Activated CD4-positive, alpha-beta T cell treated with anti-CD3 and anti-CD28 coated beads, Interleukin-2, amount 10 ng/mL, durations not matched to agents 7 days and 5 days (primary cell): Measurements from ENCODE around the gene RABGAP1. TPM values are rescaled to one million over a fixed set of nuclear protein-coding genes. Genes with fewer than 3 reads are reported as not detected.
A peak's percentile ranks its signal among the peaks of the same experiment; 100 is the strongest.

ENCODE experiments used
- CTCF ChIA-PET: fragments of 350-600 bp; sonication (Branson Sonifier 250); formaldehyde crosslinking; loops from one replicate; lab custom pipeline; 2021; ENCODE audit warnings: antibody characterized with exemption; lab: Charles Lee
- POLR2A ChIA-PET: fragments of 350-600 bp; sonication (Branson Sonifier 250); formaldehyde crosslinking; loops from one replicate; lab custom pipeline; 2021; ENCODE audit warnings: antibody characterized with exemption; lab: Charles Lee
- DNase-seq: peaks from one replicate; pipeline ENCODE4 v3.0.0-alpha.2; 2020
- H3K27ac Mint-ChIP-seq: one replicate; pipeline ENCODE4 v1.8.0; 2021; ENCODE audit warnings: mild to moderate bottlenecking, moderate library complexity, mixed read lengths
- H3K27me3 Mint-ChIP-seq: one replicate; pipeline ENCODE4 v1.8.0; 2021; ENCODE audit warnings: mixed read lengths
- H3K36me3 Mint-ChIP-seq: one replicate; pipeline ENCODE4 v1.8.0; 2021; ENCODE audit warnings: low read depth, mixed read lengths
- H3K4me1 Mint-ChIP-seq: one replicate; pipeline ENCODE4 v1.8.0; 2021; ENCODE audit warnings: mixed read lengths
- H3K4me3 Mint-ChIP-seq: one replicate; pipeline ENCODE4 v1.8.0; 2021; ENCODE audit warnings: mild to moderate bottlenecking, moderate library complexity, mixed read lengths
- H3K9me3 Mint-ChIP-seq: one replicate; pipeline ENCODE4 v1.8.0; 2021; ENCODE audit warnings: mixed read lengths
- total RNA-seq, 2 experiments: library from RNA; stranded (reverse); gene quantifications; one replicate each; pipeline ENCODE4 v1.2.3, GENCODE V29; 2021

Gene RABGAP1
- total RNA-seq, 2 experiments from 2014 or later, result 28.4 to 32.9 TPM

DNA sequence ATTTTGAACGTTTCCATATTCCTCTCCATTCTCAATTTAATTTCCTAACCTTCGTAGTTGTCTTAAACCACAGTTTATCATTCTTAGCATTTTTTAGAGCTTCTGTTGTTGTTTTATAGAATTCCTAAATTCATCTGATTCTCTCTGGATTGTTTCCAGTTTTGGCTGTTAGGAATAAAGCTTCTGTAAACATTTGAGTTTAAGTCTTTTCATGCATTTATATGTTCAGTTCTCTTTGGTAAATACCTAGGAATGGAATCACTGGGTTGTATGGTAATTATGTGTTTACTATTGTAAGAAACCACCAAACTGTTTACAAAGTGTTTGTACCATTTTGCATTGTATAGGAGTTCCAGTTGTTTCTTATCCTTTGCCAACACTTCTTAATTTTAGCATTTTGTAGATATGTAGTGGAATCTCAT, 122.4 kb downstream of the RABGAP1 start:
- H3K4me1 Mint-ChIP-seq, result no peaks in the 10 kb centered on the region
- no peak overlapping the region for H3K27ac Mint-ChIP-seq
- H3K36me3 Mint-ChIP-seq, result peaks cover 13% of the 10 kb centered on the region
- no peaks in the 10 kb centered on the region for H3K27me3 Mint-ChIP-seq
- no peak overlapping the region for H3K4me3 Mint-ChIP-seq
- no peaks in the 10 kb centered on the region for H3K9me3 Mint-ChIP-seq
- ChIA-PET CTCF (interaction anchor here (1.3 kb wide), 1 partner anchor 13 kb away, joined by 3 read pairs; no protein-coding TSS in a partner anchor), POLR2A (no interaction called here)
- DNase-seq, result no peak

DNA sequence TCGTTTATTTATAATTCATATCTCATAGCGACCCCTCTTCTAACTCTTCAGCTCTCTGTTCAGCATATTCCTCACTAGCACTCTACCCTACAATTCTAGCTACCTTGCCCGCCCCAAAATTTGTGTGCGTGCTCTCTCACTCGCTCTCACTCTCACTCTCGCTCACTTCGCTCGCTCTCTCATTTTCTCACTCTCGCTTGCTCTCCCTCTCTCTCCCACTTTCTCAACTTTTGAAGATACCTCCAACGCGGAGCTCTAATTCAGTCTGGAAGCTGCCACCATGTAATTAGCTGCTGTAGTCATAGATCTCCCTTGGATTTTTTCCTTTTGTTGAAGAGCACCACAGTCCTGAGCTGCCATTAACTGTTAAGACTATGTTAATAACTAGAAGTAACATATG, 123.1 kb downstream of the RABGAP1 start:
- H3K27ac Mint-ChIP-seq, result no peak overlapping the region
- no peaks in the 10 kb centered on the region for H3K4me1 Mint-ChIP-seq
- H3K36me3 Mint-ChIP-seq, result peaks cover 13% of the 10 kb centered on the region
- H3K4me3 Mint-ChIP-seq, result no peak overlapping the region
- DNase-seq, result no peak
- ChIA-PET POLR2A (no interaction called here), CTCF (interaction anchor here (1.3 kb wide), 1 partner anchor 14 kb away, joined by 3 read pairs; no protein-coding TSS in a partner anchor)
- H3K9me3 Mint-ChIP-seq, result no peaks in the 10 kb centered on the region
- H3K27me3 Mint-ChIP-seq, result no peaks in the 10 kb centered on the region

DNA sequence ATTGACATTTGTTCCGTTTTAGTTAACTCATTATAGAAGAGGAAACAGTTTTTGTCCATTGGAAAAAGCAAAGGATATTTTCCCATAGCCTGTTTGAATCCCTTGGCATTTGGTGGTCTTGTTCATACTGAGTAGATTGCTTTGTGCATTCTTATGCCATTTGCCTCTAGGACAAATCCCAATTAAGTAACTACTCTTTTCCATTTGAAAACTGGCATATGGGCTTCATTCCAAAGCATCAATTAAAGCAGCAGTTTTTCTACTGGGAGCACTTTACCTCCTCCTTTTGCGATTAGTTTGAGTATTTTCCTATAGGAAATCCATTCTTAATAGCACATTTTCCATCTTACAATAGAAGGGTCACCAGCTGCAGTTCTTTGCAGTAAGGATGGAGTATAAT, 123.9 kb downstream of the RABGAP1 start:
- DNase-seq, result no peak
- peaks cover 13% of the 10 kb centered on the region for H3K36me3 Mint-ChIP-seq
- ChIA-PET CTCF (no interaction called here), POLR2A (no interaction called here)
- no peaks in the 10 kb centered on the region for H3K9me3 Mint-ChIP-seq
- no peak overlapping the region for H3K27ac Mint-ChIP-seq
- no peaks in the 10 kb centered on the region for H3K27me3 Mint-ChIP-seq
- H3K4me1 Mint-ChIP-seq, result no peaks in the 10 kb centered on the region
- H3K4me3 Mint-ChIP-seq, result no peak overlapping the region

DNA sequence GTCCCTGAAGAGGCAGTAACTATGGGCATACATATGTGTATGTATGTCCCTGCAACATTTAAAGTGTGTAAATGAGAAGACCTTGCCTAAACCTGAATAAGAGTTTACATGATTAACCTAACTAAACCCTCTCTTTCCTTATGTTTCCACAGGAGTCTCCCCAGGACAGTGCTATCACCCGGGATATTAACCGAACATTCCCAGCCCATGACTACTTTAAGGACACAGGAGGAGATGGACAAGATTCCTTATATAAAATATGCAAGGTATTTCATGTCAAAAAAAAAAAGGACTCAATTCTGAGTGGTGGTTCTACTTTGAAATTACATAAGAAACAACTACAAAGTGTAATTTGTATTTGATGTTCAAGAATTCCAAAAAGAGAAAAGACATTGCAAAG, 124.4 kb downstream of the RABGAP1 start:
- H3K9me3 Mint-ChIP-seq, result no peaks in the 10 kb centered on the region
- POLR2A ChIA-PET, result no interaction called here

DNA sequence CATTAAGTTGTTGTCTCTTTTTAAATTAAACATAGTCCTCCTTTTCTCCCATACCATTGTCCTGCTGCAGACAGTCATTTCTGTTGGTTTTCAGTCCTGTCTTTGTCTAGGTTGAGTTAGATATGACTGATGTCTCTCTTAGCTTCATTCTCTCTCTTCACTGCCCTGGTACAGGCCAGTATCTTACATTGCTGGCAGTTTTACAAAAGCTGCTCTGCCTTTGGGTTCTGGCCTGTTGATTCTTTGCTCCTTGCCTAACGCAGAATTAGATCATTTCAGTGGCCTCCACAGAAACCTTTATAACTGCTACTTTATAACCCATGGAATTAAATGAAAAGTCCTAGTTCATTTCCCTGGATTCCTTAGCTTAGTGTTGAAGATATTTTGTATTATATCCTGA, 126.3 kb downstream of the RABGAP1 start:
- no peak overlapping the region for H3K4me3 Mint-ChIP-seq

More for the DNA sequence above, 124.4 kb downstream of the RABGAP1 start:
- Mint-ChIP-seq H3K4me1 (no peaks in the 10 kb centered on the region), H3K27ac (no peak overlapping the region), H3K27me3 (no peaks in the 10 kb centered on the region), H3K4me3 (no peak overlapping the region), H3K36me3 (peaks cover 13% of the 10 kb centered on the region)
- CTCF ChIA-PET, result no interaction called here
- no peak for DNase-seq

DNA sequence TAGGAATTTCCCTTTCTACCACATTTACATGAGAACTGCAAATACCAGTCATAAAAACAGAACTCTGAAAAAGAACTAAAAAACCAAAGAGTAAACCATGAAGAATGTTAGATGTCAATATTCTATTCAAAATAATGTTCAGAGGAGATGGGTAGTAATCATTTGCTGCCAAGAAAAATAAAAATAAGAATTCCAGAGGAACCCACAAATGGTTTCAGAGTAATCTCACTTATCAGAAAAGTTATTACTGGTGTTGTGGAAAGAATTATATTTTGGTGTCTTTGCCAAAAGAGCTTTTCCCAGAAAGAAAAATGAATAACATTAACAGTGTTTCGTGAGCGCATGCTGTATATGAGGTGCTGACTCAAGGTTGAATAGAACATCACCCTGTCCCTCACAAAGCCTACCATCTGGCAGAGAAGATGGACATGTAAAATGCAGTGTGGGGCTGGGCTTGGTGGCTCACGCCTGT, 128.2 kb downstream of the RABGAP1 start:
- H3K4me3 Mint-ChIP-seq, result no peak overlapping the region
- no peak for DNase-seq
- H3K27ac Mint-ChIP-seq, result no peak overlapping the region
- no peaks in the 10 kb centered on the region for H3K4me1 Mint-ChIP-seq
- ChIA-PET CTCF (no interaction called here), POLR2A (no interaction called here)
- H3K9me3 Mint-ChIP-seq, result no peaks in the 10 kb centered on the region
- H3K27me3 Mint-ChIP-seq, result no peaks in the 10 kb centered on the region
- peaks cover 26% of the 10 kb centered on the region for H3K36me3 Mint-ChIP-seq

More for the DNA sequence above, 126.3 kb downstream of the RABGAP1 start:
- Mint-ChIP-seq H3K27ac (no peak overlapping the region), H3K4me1 (no peaks in the 10 kb centered on the region), H3K27me3 (no peaks in the 10 kb centered on the region), H3K36me3 (peaks cover 21% of the 10 kb centered on the region), H3K9me3 (no peaks in the 10 kb centered on the region)
- DNase-seq, result no peak
- ChIA-PET CTCF (interaction anchor here (0.6 to 1.0 kb wide), 2 partner anchors 18 to 387 kb away, joined by 3 read pairs; no protein-coding TSS in a partner anchor), POLR2A (interaction anchor here (0.6 kb wide), 1 partner anchor 10 kb away, joined by 3 read pairs; no protein-coding TSS in a partner anchor)

DNA sequence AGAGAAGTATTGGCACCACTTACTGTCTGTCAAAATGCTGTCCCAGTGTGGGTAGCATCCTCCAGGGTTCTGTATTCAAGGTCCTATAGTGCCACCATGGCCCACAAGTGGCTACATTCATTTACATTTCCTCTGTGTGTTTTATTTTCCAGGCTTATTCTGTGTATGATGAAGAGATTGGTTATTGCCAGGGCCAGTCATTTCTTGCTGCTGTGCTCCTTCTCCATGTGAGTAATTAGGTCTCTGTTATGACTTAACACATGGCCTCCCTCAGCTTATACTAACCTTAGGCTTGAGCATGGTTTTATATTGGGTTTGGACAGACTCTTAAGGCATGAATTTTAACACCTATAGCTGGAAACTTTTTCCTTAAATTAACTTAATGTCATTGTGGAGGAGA, 129.4 kb downstream of the RABGAP1 start:
- peaks cover 26% of the 10 kb centered on the region for H3K36me3 Mint-ChIP-seq
- no peaks in the 10 kb centered on the region for H3K9me3 Mint-ChIP-seq
- DNase-seq, result no peak
- H3K27me3 Mint-ChIP-seq, result no peaks in the 10 kb centered on the region
- no peak overlapping the region for H3K4me3 Mint-ChIP-seq
- H3K27ac Mint-ChIP-seq, result no peak overlapping the region
- no peaks in the 10 kb centered on the region for H3K4me1 Mint-ChIP-seq
- ChIA-PET POLR2A (no interaction called here), CTCF (interaction anchor here (0.6 kb wide), 1 partner anchor 165 kb away, joined by 3 read pairs; no protein-coding TSS in a partner anchor)

DNA sequence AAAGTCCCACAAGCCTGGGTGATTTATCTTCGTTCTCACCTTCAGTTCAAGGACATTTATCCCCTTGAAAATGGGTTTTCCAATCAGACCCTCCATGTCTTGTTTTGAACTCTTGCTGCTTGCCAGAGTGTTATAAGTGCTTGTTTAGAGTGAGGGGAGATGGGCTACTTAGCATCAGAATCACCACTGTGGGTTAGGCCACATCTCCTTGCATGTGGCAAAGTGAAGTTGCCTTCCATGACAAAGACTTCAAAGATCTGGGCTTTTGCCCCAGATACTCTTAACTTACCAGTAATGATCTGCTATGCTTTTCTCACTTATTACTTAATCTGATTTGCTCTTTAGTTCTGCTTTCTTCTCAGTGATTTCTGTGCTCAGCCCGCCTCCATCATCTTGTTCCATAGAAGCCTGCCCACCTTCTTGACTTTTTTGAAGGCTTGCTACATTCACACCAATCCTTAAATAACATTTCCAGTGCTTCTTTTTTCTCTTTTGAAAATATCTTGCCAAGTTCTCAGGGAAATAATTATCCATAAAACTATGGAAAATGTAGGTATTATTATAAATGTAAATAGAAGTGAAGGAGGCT, 131.7 kb downstream of the RABGAP1 start:
- DNase-seq, result no peak
- CTCF ChIA-PET, result interaction anchor here (0.6 kb wide), 2 partner anchors 289 to 516 kb away, joined by 3 to 4 read pairs; no protein-coding TSS in a partner anchor
- no peak overlapping the region for H3K4me3 Mint-ChIP-seq
- no peak overlapping the region for H3K27ac Mint-ChIP-seq
- no peaks in the 10 kb centered on the region for H3K27me3 Mint-ChIP-seq
- peaks cover 16% of the 10 kb centered on the region for H3K36me3 Mint-ChIP-seq
- H3K9me3 Mint-ChIP-seq, result no peaks in the 10 kb centered on the region
- POLR2A ChIA-PET, result no interaction called here
- H3K4me1 Mint-ChIP-seq, result no peaks in the 10 kb centered on the region

DNA sequence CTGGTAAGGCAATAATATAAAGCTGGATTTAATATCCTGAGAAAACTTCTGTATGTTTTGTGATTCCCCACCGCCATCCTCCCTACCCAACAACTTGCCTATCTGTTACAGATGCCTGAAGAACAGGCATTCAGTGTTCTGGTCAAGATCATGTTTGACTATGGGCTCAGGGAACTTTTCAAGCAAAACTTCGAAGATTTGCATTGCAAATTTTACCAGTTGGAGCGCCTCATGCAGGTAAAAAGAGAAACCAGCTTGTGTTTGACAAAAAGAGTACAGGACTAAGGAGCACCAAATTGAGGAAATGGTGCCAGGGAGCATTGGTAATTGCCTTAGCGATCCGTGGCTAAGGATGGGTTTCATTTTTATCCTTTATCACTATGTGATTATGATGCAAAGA, 132.6 kb downstream of the RABGAP1 start:
- Mint-ChIP-seq H3K9me3 (no peaks in the 10 kb centered on the region), H3K27me3 (no peaks in the 10 kb centered on the region), H3K27ac (no peak overlapping the region), H3K36me3 (peaks cover 17% of the 10 kb centered on the region), H3K4me3 (no peak overlapping the region), H3K4me1 (no peaks in the 10 kb centered on the region)
- no peak for DNase-seq
- ChIA-PET POLR2A (no interaction called here), CTCF (interaction anchor here (0.8 kb wide), 1 partner anchor 10 kb away, joined by 3 read pairs; no protein-coding TSS in a partner anchor)

DNA sequence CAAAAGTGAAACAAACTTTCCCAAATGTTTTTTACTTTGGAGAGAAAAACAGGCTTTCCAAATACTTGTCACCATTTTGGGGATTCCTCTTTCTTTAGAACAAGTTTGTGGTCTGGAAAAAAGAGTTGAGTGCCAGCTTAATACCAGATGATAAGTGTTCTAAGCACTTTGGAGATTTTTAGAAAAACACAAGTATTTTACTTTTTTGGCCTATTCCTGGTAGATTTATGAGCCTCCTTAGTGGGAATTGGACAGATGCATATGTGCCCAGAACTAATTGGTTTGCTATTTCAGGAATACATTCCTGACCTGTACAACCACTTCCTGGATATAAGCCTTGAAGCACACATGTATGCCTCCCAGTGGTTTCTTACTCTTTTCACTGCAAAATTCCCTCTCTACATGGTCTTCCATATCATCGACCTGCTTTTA, 133.2 kb downstream of the RABGAP1 start:
- Mint-ChIP-seq H3K27me3 (no peaks in the 10 kb centered on the region), H3K36me3 (peaks cover 21% of the 10 kb centered on the region), H3K4me3 (no peak overlapping the region), H3K27ac (no peak overlapping the region), H3K4me1 (no peaks in the 10 kb centered on the region), H3K9me3 (no peaks in the 10 kb centered on the region)
- no peak for DNase-seq
- ChIA-PET POLR2A (no interaction called here), CTCF (interaction anchor here (0.8 kb wide), 1 partner anchor 9 kb away, joined by 3 read pairs; no protein-coding TSS in a partner anchor)

DNA sequence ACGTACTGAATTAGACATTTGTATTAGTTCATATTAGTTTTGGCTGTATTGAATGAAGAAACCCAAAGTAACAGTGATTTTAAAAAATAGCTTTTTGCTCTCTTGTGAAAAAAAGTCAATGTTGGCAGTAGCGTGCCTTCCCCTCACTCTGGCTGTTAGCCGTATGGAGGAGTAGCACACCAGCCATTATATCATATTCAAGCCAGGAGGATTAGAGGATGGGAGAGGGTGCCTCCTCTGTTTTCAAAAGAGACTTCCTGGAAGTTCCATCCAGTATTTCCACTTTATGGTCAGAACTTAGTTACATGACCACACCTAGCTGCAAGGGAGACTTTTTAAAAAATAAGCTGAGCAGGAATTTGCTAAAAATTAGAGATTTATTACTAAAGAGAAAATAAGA, 133.8 kb downstream of the RABGAP1 start:
- POLR2A ChIA-PET, result no interaction called here

DNA sequence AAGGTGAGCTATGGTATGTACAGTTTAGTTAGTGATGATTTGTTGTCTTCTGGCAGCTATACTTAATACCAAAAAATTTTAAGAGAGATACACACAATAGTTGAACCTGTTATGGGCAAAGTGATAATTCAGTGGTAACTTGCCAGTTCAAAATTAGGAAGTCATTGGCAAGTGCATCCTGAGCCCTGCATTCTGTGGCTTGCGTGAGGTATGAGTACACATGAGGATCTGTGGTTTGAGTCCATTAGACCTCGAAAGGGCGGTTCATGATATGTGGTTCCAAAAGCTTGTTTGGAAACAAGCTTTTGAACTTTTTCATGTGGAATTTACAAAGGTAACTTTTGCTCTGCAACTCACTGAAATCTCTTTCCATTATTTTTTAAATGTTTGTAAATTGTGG, 139.6 kb downstream of the RABGAP1 start:
- Mint-ChIP-seq H3K4me1 (peaks cover 4% of the 10 kb centered on the region), H3K27me3 (no peaks in the 10 kb centered on the region), H3K36me3 (peaks cover 13% of the 10 kb centered on the region), H3K9me3 (no peaks in the 10 kb centered on the region), H3K4me3 (no peak overlapping the region), H3K27ac (no peak overlapping the region)
- POLR2A ChIA-PET, result no interaction called here
- CTCF ChIA-PET, result interaction anchor here (1.4 to 2.3 kb wide), 2 partner anchors 14 to 269 kb away, joined by 5 to 8 read pairs; no protein-coding TSS in a partner anchor
- DNase-seq, result no peak

More for the DNA sequence above, 133.8 kb downstream of the RABGAP1 start:
- CTCF ChIA-PET, result no interaction called here
- no peaks in the 10 kb centered on the region for H3K4me1 Mint-ChIP-seq
- no peaks in the 10 kb centered on the region for H3K9me3 Mint-ChIP-seq
- H3K36me3 Mint-ChIP-seq, result peaks cover 21% of the 10 kb centered on the region
- no peak overlapping the region for H3K27ac Mint-ChIP-seq
- no peak for DNase-seq
- H3K4me3 Mint-ChIP-seq, result no peak overlapping the region
- H3K27me3 Mint-ChIP-seq, result no peaks in the 10 kb centered on the region

DNA sequence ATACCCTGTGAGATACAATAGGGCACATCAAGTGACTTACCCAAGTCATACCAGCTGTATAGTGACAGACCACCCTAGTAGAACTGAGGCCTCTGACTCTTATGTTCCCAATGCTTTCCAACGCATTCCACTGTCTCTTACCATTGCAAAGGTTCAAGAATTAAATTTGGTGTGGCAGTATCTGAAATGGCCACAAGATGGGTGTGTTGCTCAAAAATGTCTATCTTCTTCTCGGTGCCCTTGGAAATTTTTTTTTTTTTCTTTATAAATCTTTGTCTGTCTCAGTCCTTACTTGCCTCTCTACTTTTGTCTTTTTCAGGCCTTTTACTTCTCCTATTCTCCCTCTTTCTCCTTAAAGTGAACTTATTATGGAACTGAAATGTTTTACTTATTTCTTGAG, 141.0 kb downstream of the RABGAP1 start:
- peak; percentile 34 for DNase-seq
- CTCF ChIA-PET, result interaction anchor here (1.0 to 1.7 kb wide), 2 partner anchors 11 to 25 kb away, joined by 3 read pairs; no protein-coding TSS in a partner anchor
- no peak overlapping the region for H3K27ac Mint-ChIP-seq
- H3K4me3 Mint-ChIP-seq, result no peak overlapping the region
- no peaks in the 10 kb centered on the region for H3K9me3 Mint-ChIP-seq
- H3K36me3 Mint-ChIP-seq, result peaks cover 13% of the 10 kb centered on the region
- peaks cover 4% of the 10 kb centered on the region for H3K4me1 Mint-ChIP-seq
- POLR2A ChIA-PET, result interaction anchor here (0.6 kb wide), 1 partner anchor 153 kb away, joined by 3 read pairs; no protein-coding TSS in a partner anchor
- no peaks in the 10 kb centered on the region for H3K27me3 Mint-ChIP-seq
